ENCODE data around the gene NKIRAS2.

NKIRAS2 gene

GRCh38 chr17:41984454-41984853 is 35.4 kb upstream of the NKIRAS2 start:
- H3K4me1 ChIP-seq (ENCODE audit: control insufficient read depth, insufficient read depth, low read length) = no peaks in the 10 kb centered on the region
- ChIA-PET CTCF (no interaction called here), POLR2A (interaction anchor here (0.5 to 0.6 kb wide), 2 partner anchors 13 to 581 kb away, joined by 3 to 4 read pairs; no protein-coding TSS in a partner anchor)
- peaks cover 91 to 96% of the 10 kb centered on the region in 2 experiments for H3K36me3 ChIP-seq (ENCODE audit: control insufficient read depth in 2 of 2, insufficient read depth in 1 of 2, low read length in 2 of 2)
- H3K4me3 ChIP-seq (ENCODE audit: low read depth, low read length) = no peak overlapping the region
- no peak overlapping the region for H3K27ac ChIP-seq (ENCODE audit: extremely low read depth, low read depth, low read length)
- no peaks in the 10 kb centered on the region for H3K9me3 ChIP-seq (ENCODE audit: control insufficient read depth, insufficient read depth, low read depth, low read length)
- no peak for TF ChIP-seq PRDM4 (tag by site-specific recombination; IDR thresholded peaks at IDR 0.05)
- TF ChIP-seq ZSCAN30 (tag by site-specific recombination; IDR thresholded peaks at IDR 0.05) = no peak
- TF ChIP-seq ZNF23 (tag by site-specific recombination; IDR thresholded peaks at IDR 0.05; ENCODE audit: borderline replicate concordance) = no peak
- TF ChIP-seq ZNF571 (tag by site-specific recombination; IDR thresholded peaks at IDR 0.05) = no peak
- no peak for TF ChIP-seq ZNF555 (tag by site-specific recombination; conservative IDR thresholded peaks at IDR 0.05)
- TF ChIP-seq HOXD13 (CRISPR knock-in tag; IDR thresholded peaks at IDR 0.05; ENCODE audit: borderline replicate concordance) = no peak
- TF ChIP-seq ZNF560 (tag by site-specific recombination; IDR thresholded peaks at IDR 0.05; ENCODE audit: borderline replicate concordance) = no peak
- TF ChIP-seq ZNF132 (tag by site-specific recombination; IDR thresholded peaks at IDR 0.05; ENCODE audit: borderline replicate concordance) = no peak
- no peak for TF ChIP-seq SP3 (tag by site-specific recombination; IDR thresholded peaks at IDR 0.05)
- no peak for TF ChIP-seq PBX3 (CRISPR knock-in tag; IDR thresholded peaks at IDR 0.05)
- no peak for TF ChIP-seq ZNF610 (tag by site-specific recombination; IDR thresholded peaks at IDR 0.05; ENCODE audit: borderline replicate concordance)
- TF ChIP-seq SALL2 (tag by site-specific recombination; IDR thresholded peaks at IDR 0.05; ENCODE audit: borderline replicate concordance) = no peak
- TF ChIP-seq ZFP41 (tag by site-specific recombination; IDR thresholded peaks at IDR 0.05; ENCODE audit: borderline replicate concordance) = no peak
- no peak for TF ChIP-seq ZXDB (tag by site-specific recombination; IDR thresholded peaks at IDR 0.05)
- no peak for TF ChIP-seq ZNF341 (tag by site-specific recombination; IDR thresholded peaks at IDR 0.05; ENCODE audit: low read depth)
- no peak for TF ChIP-seq ZNF214 (tag by site-specific recombination; IDR thresholded peaks at IDR 0.05; ENCODE audit: borderline replicate concordance)
- no peak for TF ChIP-seq ZNF239 (tag by site-specific recombination; IDR thresholded peaks at IDR 0.05)
- TF ChIP-seq ZNF521 (tag by site-specific recombination; IDR thresholded peaks at IDR 0.05) = no peak

GRCh38 chr17:41985919-41986318 is 34.0 kb upstream of the NKIRAS2 start:
- ChIA-PET POLR2A (interaction anchor here (1.0 to 1.2 kb wide), 3 partner anchors 11 to 20 kb away, joined by 3 to 5 read pairs (median 3); no protein-coding TSS in a partner anchor), CTCF (interaction anchor here (0.5 to 1.2 kb wide), 2 partner anchors 13 to 1500 kb away, joined by 3 read pairs; no protein-coding TSS in a partner anchor)
- Histone ChIP-seq H3K36me3 (ENCODE audit: control insufficient read depth in 2 of 2, insufficient read depth in 1 of 2, low read length in 2 of 2) (peaks cover 94 to 98% of the 10 kb centered on the region in 2 experiments), H3K9me3 (ENCODE audit: control insufficient read depth, insufficient read depth, low read depth, low read length) (no peaks in the 10 kb centered on the region), H3K27ac (ENCODE audit: extremely low read depth, low read depth, low read length) (no peak overlapping the region), H3K4me1 (ENCODE audit: control insufficient read depth, insufficient read depth, low read length) (no peaks in the 10 kb centered on the region), H3K4me3 (ENCODE audit: low read depth, low read length) (no peak overlapping the region)
- 0 out of 2 replicates have a peak, but pooled peaks have one; percentile 12 for TF ChIP-seq ZNF600 (tag by site-specific recombination; IDR thresholded peaks at IDR 0.05)
- TF ChIP-seq ZNF362 (tag by site-specific recombination; IDR thresholded peaks at IDR 0.05) = peak; percentile 90
- no peak for TF ChIP-seq ZNF175 (tag by site-specific recombination; IDR thresholded peaks at IDR 0.05)
- no peak for TF ChIP-seq ZNF239 (tag by site-specific recombination; IDR thresholded peaks at IDR 0.05)
- no peak for TF ChIP-seq ZNF785 (tag by site-specific recombination; IDR thresholded peaks at IDR 0.05)

All from HEK293 (cell line).